Thyroid gland (tissue), 4 donors: ENCODE measurements around the gene RHEB. TPM values are rescaled to one million over a fixed set of nuclear protein-coding genes. Genes with fewer than 3 reads are reported as not detected.
"Not testable (repeated sequence)": the region's sequence is repeated elsewhere in the genome, so short reads cannot be mapped to it uniquely, and the experiment has no call there.

Experiments
- DNase-seq, 2 donors: peaks; one replicate each; pipeline ENCODE4 v3.0.0-alpha.2; 2019
- H3K27ac ChIP-seq, 3 donors: fragments of 200-600 bp; sonication (generic); 1 replicate in 2 of 3; 2 replicates in 1 of 3; pipeline ENCODE4 v1.5.1; 2016 to 2019; ENCODE audit warnings: mild to moderate bottlenecking in 1 of 3, moderate library complexity in 1 of 3
- H3K27me3 ChIP-seq: fragments of 200-600 bp; sonication (generic); one replicate; pipeline ENCODE4 v1.5.1; 2019
- H3K36me3 ChIP-seq, 2 donors: fragments of 200-600 bp; sonication (generic); one replicate each; pipeline ENCODE4 v1.5.1; 2016 to 2019
- H3K4me1 ChIP-seq, 2 donors: fragments of 200-600 bp; sonication (generic); one replicate each; pipeline ENCODE4 v1.5.1; 2017 to 2019
- H3K4me3 ChIP-seq, 3 donors: fragments of 200-600 bp; sonication (generic); replicated peaks in 1 of 3; 1 replicate in 2 of 3; 2 replicates in 1 of 3; pipeline ENCODE4 v1.5.1; 2016; ENCODE audit warnings: mild to moderate bottlenecking in 1 of 3
- H3K9me3 ChIP-seq: fragments of 200-600 bp; sonication (generic); one replicate; pipeline ENCODE4 v1.5.1; 2017
- POLR2A ChIP-seq, 2 donors: fragments of 450-650 bp; IDR thresholded peaks; one replicate each; pipeline ENCODE4 v1.6.1; 2017; ENCODE audit warnings: antibody characterized with exemption in 2 of 2, mild to moderate bottlenecking in 2 of 2, moderate library complexity in 1 of 2
- WGBS, 2 donors: methylation state at CpG; one replicate each; pipeline ENCODE4 v1.1.5; 2017; 5-methylcytosine and 5-hydroxymethylcytosine counted together
- intact Hi-C: fragments of 100-400 bp; cut with DNase I; formaldehyde crosslinking; loops from one replicate; pipeline ENCODE4 v1.15.1; 2023
- total RNA-seq, 4 donors: library from RNA; depleted of rRNA; stranded (reverse); fragments of >200 nt; gene quantifications; one replicate each; pipeline ENCODE4 v1.2.3, GENCODE V29; 2016
- TF ChIP-seq, protein P1 (sequence below), 6 experiments: fragments of 200-600 bp in 3 of 6; fragments of 450-650 bp in 3 of 6; sonication (generic) in 3 of 6; IDR thresholded peaks; one replicate each; pipeline ENCODE4 v1.5.1; 2016 to 2019; ENCODE audit warnings: antibody characterized with exemption in 6 of 6, mild to moderate bottlenecking in 2 of 6, inconsistent platforms in 1 of 6, moderate library complexity in 1 of 6

The RHEB gene
- total RNA-seq, 4 donors from 2014 or later: 88.3 to 104 (median 95.6) TPM

- intact Hi-C loops: no loop called here
- no peak overlapping the region for H3K4me3 ChIP-seq
- WGBS, 2 donors: 39 to 43% methylated on average over 8 of the region's 8 CpGs
- H3K27me3 ChIP-seq: no peaks in the 10 kb centered on the region
- peak; percentile 27 to 35 for DNase-seq
- peak overlapping the region in 1 of 3 donors; percentile 22 for H3K27ac ChIP-seq
- peaks cover 3 to 9% of the 10 kb centered on the region in 2 donors for H3K4me1 ChIP-seq
- no peaks in the 10 kb centered on the region for H3K36me3 ChIP-seq
- H3K9me3 ChIP-seq: no peaks in the 10 kb centered on the region
- no peak for TF ChIP-seq POLR2A (IDR thresholded peaks at IDR 0.05)
- TF ChIP-seq, protein P1, sequence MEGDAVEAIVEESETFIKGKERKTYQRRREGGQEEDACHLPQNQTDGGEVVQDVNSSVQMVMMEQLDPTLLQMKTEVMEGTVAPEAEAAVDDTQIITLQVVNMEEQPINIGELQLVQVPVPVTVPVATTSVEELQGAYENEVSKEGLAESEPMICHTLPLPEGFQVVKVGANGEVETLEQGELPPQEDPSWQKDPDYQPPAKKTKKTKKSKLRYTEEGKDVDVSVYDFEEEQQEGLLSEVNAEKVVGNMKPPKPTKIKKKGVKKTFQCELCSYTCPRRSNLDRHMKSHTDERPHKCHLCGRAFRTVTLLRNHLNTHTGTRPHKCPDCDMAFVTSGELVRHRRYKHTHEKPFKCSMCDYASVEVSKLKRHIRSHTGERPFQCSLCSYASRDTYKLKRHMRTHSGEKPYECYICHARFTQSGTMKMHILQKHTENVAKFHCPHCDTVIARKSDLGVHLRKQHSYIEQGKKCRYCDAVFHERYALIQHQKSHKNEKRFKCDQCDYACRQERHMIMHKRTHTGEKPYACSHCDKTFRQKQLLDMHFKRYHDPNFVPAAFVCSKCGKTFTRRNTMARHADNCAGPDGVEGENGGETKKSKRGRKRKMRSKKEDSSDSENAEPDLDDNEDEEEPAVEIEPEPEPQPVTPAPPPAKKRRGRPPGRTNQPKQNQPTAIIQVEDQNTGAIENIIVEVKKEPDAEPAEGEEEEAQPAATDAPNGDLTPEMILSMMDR (IDR thresholded peaks at IDR 0.05): no peak
Observed at GRCh38 chr7:151537818-151538561, 18.3 kb upstream of the RHEB start.

DNA sequence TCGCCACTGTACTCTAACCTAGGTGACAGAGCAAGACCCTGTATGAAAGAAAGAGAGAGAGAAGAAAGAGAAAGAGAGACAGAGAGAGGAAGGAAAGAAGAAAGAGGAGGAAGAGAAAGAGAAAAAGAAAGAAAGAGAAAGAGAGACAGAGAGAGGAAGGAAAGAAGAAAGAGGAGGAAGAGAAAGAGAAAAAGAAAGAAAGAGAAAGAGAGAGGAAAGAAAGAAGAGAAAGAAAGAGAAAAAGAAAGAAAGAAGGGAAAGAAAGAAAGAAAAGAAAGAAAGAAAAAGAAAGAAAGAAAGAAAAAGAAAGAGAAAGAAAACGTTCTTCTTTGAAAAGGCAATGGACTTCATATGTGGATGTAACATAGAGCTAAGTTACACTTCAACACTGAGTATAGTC is 16.5 kb upstream of the RHEB start:
- H3K36me3 ChIP-seq, H3K9me3 ChIP-seq, intact Hi-C loops, H3K4me3 ChIP-seq, DNase-seq, H3K27me3 ChIP-seq, H3K4me1 ChIP-seq, H3K27ac ChIP-seq: not testable (repeated sequence)
- 93 to 96% methylated on average over 2 of the region's 2 CpGs for WGBS, 2 donors

DNA sequence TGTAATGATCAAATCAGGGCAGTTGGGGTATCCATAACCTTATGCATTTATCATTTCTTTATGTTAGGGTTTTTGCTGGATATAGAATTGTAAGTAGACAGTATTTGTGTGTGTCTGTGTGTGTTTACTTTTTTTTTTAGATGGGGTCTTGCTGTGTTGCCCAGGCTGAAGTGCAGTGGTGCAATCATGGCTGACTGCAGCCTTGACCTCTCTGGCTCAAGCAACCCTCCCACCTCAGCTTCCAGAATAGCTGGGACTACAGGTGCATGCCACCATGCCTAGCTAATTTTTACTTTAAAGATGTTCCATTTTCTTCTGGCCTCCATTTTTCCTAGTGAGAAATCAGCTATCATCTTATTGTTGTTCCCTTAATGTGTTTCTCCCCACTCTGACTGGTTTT is 10.1 kb upstream of the RHEB start:
- H3K27me3 ChIP-seq: no peaks in the 10 kb centered on the region
- no peak for DNase-seq
- no peaks in the 10 kb centered on the region for H3K9me3 ChIP-seq
- no peaks in the 10 kb centered on the region for H3K4me1 ChIP-seq
- intact Hi-C loops: no loop called here
- TF ChIP-seq, protein P1 (IDR thresholded peaks at IDR 0.05): no peak
- no peak for TF ChIP-seq POLR2A (IDR thresholded peaks at IDR 0.05)
- H3K4me3 ChIP-seq: no peak overlapping the region
- no peaks in the 10 kb centered on the region for H3K36me3 ChIP-seq
- no peak overlapping the region for H3K27ac ChIP-seq

GRCh38 chr7:151524845-151525244 is 5.2 kb upstream of the RHEB start:
- H3K4me3 ChIP-seq: no peak overlapping the region
- no peak overlapping the region for H3K27ac ChIP-seq
- peaks cover 5 to 6% of the 10 kb centered on the region in 2 donors for H3K4me1 ChIP-seq
- no peaks in the 10 kb centered on the region for H3K27me3 ChIP-seq
- intact Hi-C loops: no loop called here
- TF ChIP-seq, protein P1 (IDR thresholded peaks at IDR 0.05): no peak
- no peak for TF ChIP-seq POLR2A (IDR thresholded peaks at IDR 0.05)
- DNase-seq: no peak
- no peaks in the 10 kb centered on the region for H3K9me3 ChIP-seq
- no peaks in the 10 kb centered on the region for H3K36me3 ChIP-seq
- 92 to 96% methylated on average over 2 of the region's 2 CpGs for WGBS, 2 donors

DNA sequence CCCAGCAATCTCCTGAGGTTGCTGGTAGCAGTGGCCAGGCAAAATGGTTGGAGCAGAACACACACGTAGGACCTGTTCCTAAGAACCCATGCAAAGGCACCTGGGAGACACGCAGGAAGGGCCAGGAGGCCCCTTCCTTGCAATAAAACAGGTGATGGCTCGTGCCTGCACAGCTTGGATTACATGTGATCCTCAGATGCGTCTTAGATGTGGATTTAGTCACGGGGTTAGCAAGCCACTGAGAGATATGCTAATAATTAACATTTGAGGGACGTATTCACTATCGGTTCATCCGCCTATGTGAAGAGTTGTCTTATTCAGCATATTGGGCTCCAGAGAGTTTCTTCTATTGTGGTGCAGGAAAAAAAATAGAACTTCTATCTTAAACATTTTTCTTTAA is 4.6 kb upstream of the RHEB start:
- Histone ChIP-seq H3K4me1 (peaks cover 5 to 6% of the 10 kb centered on the region in 2 donors), H3K27me3 (no peaks in the 10 kb centered on the region), H3K9me3 (no peaks in the 10 kb centered on the region), H3K27ac (no peak overlapping the region), H3K4me3 (no peak overlapping the region), H3K36me3 (no peaks in the 10 kb centered on the region)
- no peak for DNase-seq
- WGBS, 2 donors: 93% methylated on average over 8 of the region's 8 CpGs
- intact Hi-C loops: no loop called here
- TF ChIP-seq, protein P1 (IDR thresholded peaks at IDR 0.05): no peak
- TF ChIP-seq POLR2A (IDR thresholded peaks at IDR 0.05): no peak
